ENCODE measurements around the gene UBTD2. TPM values are rescaled to one million over a fixed set of nuclear protein-coding genes. Genes with fewer than 3 reads are reported as not detected.

The UBTD2 gene
- total RNA-seq, 1 experiment from 2014 or later = 31.8 TPM

DNA sequence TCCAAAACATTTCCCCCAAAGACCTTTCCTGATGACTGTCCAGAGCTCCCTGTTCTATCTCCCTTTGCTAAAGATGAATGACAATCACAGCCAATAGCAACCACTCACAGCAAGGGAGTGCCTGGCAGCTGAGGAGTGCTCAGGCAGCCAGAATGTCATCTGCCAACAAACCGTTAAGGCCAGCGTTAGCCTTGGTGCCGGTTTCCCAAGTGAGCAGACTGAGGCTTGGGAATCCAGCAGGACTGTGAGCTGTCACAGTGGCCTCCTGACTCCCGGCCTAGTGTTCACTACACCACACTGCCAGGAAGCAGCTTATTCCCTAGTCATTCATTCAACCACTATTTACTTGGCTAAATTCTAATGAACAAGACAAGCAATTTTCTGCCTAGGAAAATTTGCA, 120.2 kb downstream of the UBTD2 start:
- in situ Hi-C loops (cut with HindIII; ENCODE audit: low pct_unique_long_range_greater_than_20kb, low sequenced_read_pairs) = no loop called here
- DNase-seq (ENCODE audit: low read depth) = no peak

DNA sequence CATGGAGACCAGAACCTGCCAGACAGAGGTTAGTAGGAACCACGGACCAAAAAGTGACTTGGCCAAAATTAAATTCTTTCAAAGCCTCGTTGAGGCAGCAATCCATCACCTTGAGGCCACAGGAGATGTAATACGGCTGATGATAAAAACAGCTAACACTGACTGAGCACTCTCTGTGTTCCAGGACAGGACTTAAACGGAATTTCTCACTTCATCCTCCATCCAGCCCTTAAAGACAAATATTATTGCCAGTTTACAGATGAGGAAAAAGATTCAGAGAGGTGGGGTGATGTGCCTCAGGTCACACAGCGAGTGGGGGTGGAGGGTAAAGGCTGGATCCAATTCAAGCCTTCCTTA, 120.6 kb downstream of the UBTD2 start:
- DNase-seq (ENCODE audit: low read depth) = no peak
- in situ Hi-C loops (cut with HindIII; ENCODE audit: low pct_unique_long_range_greater_than_20kb, low sequenced_read_pairs) = no loop called here

GRCh38 chr5:172162323-172162986, 121.1 kb downstream of the UBTD2 start:
- no peak for DNase-seq (ENCODE audit: low read depth)
- in situ Hi-C loops (cut with HindIII; ENCODE audit: low pct_unique_long_range_greater_than_20kb, low sequenced_read_pairs) = no loop called here

DNA sequence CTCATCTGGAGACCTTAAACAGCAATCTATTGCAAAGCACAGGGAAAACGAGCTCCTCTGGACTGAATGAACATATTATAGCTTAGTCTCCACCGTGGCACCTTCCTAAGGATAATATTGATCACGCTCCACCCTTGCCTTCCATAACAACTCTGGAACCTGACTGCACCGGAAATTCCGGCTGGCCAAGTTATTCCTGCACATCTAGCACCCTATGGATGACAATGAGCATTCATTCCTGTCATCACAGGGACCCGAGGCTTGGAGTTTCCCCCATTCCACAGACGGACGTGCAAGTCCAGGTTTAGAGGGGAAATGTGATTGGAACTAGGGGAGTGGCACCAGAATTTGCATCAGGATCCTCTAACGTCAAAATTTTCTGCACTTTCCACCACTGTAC, 123.1 kb downstream of the UBTD2 start:
- in situ Hi-C loops (cut with HindIII; ENCODE audit: low pct_unique_long_range_greater_than_20kb, low sequenced_read_pairs) = no loop called here
- DNase-seq (ENCODE audit: low read depth) = no peak

Other genes starting within 250 kb of the UBTD2 start
- 4.0 and 8.5 TPM in 2 replicates for gene STK10, start 95.5 kb downstream of the UBTD2 start, total RNA-seq (2014; rRNA removed; shearing (Covaris generic); ENCODE audit: low replicate concordance)
- gene EFCAB9, start 89.6 kb downstream of the UBTD2 start, total RNA-seq (2014; rRNA removed; shearing (Covaris generic); ENCODE audit: low replicate concordance) = not detected in 2 replicates
- 14.2 and 25.2 TPM in 2 replicates for gene SH3PXD2B, start 170.8 kb upstream of the UBTD2 start, total RNA-seq (2014; rRNA removed; shearing (Covaris generic); ENCODE audit: low replicate concordance)